CD14-positive monocyte (primary cell): Measurements from ENCODE around the gene NTRK3. TPM values are rescaled to one million over a fixed set of nuclear protein-coding genes. Genes with fewer than 3 reads are reported as not detected.
A peak's percentile ranks its signal among the peaks of the same experiment; 100 is the strongest.

Experiments used
- DNase-seq, 3 donors: peaks; one replicate each; pipeline ENCODE4 v3.0.0-alpha.2; 2011 to 2022
- H2AFZ ChIP-seq: 2 replicates; pipeline ENCODE4 v1.6.0; 2012; ENCODE audit warnings: mild to moderate bottlenecking, low read depth, low read length, inconsistent platforms; ENCODE audit not compliant: insufficient read depth, poor library complexity, severe bottlenecking
- H3K27ac ChIP-seq, 2 donors: 1 replicate in 1 of 2; 2 replicates in 1 of 2; pipeline ENCODE4 v1.5.1; 2012 to 2013; ENCODE audit warnings: low read length in 2 of 2, control low read depth in 1 of 2, inconsistent platforms in 1 of 2, low read depth in 1 of 2, mild to moderate bottlenecking in 1 of 2
- H3K27me3 ChIP-seq, 2 donors: one replicate each; pipeline versions ENCODE4 v1.6.0 to v1.6.1; 2011 to 2013; ENCODE audit warnings: low read length in 2 of 2; ENCODE audit not compliant: control insufficient read depth in 2 of 2, insufficient read depth in 2 of 2
- H3K36me3 ChIP-seq, 2 donors: replicated peaks in 1 of 2; 1 replicate in 1 of 2; 2 replicates in 1 of 2; pipeline versions ENCODE4 v1.5.1 to v1.6.1; 2012 to 2013; ENCODE audit warnings: low read length in 2 of 2, control low read depth in 1 of 2, inconsistent platforms in 1 of 2, mild to moderate bottlenecking in 1 of 2; ENCODE audit not compliant: insufficient read depth in 2 of 2, control insufficient read depth in 1 of 2
- H3K4me1 ChIP-seq, 2 donors: 1 replicate in 1 of 2; 2 replicates in 1 of 2; pipeline versions ENCODE4 v1.5.1 to v1.6.1; 2012 to 2013; ENCODE audit warnings: low read length in 2 of 2, control low read depth in 1 of 2, inconsistent platforms in 1 of 2, mild to moderate bottlenecking in 1 of 2, moderate library complexity in 1 of 2; ENCODE audit not compliant: insufficient read depth in 2 of 2, control insufficient read depth in 1 of 2
- H3K4me2 ChIP-seq: replicated peaks from 2 replicates; pipeline ENCODE3; 2012; ENCODE audit warnings: low read length, moderate library complexity, mild to moderate bottlenecking; ENCODE audit not compliant: poor library complexity, severe bottlenecking; ENCODE audit errors: extremely low read depth
- H3K4me3 ChIP-seq, 3 experiments: fragments of 200-600 bp in 1 of 3; sonication (generic) in 1 of 3; replicated peaks in 1 of 3; 1 replicate in 2 of 3; 2 replicates in 1 of 3; pipeline ENCODE4 v1.5.1; 2011 to 2013; ENCODE audit warnings: low read length in 3 of 3, mild to moderate bottlenecking in 3 of 3, control low read depth in 2 of 3, low read depth in 2 of 3, inconsistent platforms in 1 of 3, moderate library complexity in 1 of 3
- H3K79me2 ChIP-seq: 2 replicates; pipeline ENCODE4 v1.6.0; 2012; ENCODE audit warnings: mild to moderate bottlenecking, control low read depth, inconsistent platforms, low read length, moderate library complexity; ENCODE audit not compliant: insufficient read depth
- H3K9ac ChIP-seq: 2 replicates; pipeline ENCODE4 v1.6.0; 2017; ENCODE audit warnings: low read length, mild to moderate bottlenecking; ENCODE audit not compliant: insufficient read depth, poor library complexity, severe bottlenecking
- H3K9me3 ChIP-seq, 2 donors: replicated peaks in 1 of 2; 1 replicate in 1 of 2; 2 replicates in 1 of 2; pipeline versions ENCODE4 v1.5.1 to v1.6.1; 2012 to 2013; ENCODE audit warnings: low read length in 2 of 2, control low read depth in 1 of 2; ENCODE audit not compliant: control insufficient read depth in 1 of 2, insufficient read depth in 1 of 2
- H4K20me1 ChIP-seq: 2 replicates; pipeline ENCODE4 v1.6.0; 2012; ENCODE audit warnings: mild to moderate bottlenecking, low read length, control low read depth, moderate library complexity; ENCODE audit not compliant: insufficient read depth
- H3K27ac Mint-ChIP-seq, 7 donors: one replicate each; pipeline ENCODE4 v1.8.0; 2020; ENCODE audit warnings: mild to moderate bottlenecking in 7 of 7, mixed read lengths in 7 of 7, moderate library complexity in 6 of 7, inconsistent platforms in 2 of 7
- H3K27me3 Mint-ChIP-seq, 3 donors: one replicate each; pipeline ENCODE4 v1.8.0; 2021 to 2022; ENCODE audit warnings: low read depth in 3 of 3, mild to moderate bottlenecking in 3 of 3, mixed read lengths in 3 of 3, moderate library complexity in 3 of 3, inconsistent platforms in 1 of 3
- H3K36me3 Mint-ChIP-seq, 2 donors: one replicate each; pipeline ENCODE4 v1.8.0; 2020; ENCODE audit warnings: mixed read lengths in 2 of 2, inconsistent platforms in 1 of 2, mild to moderate bottlenecking in 1 of 2
- H3K4me1 Mint-ChIP-seq: one replicate; pipeline ENCODE4 v1.8.0; 2020; ENCODE audit warnings: mild to moderate bottlenecking, mixed read lengths
- H3K4me3 Mint-ChIP-seq, 2 donors: one replicate each; pipeline ENCODE4 v1.8.0; 2020; ENCODE audit warnings: mild to moderate bottlenecking in 2 of 2, mixed read lengths in 2 of 2, moderate library complexity in 1 of 2
- H3K9me3 Mint-ChIP-seq, 7 donors: one replicate each; pipeline ENCODE4 v1.8.0; 2020 to 2022; ENCODE audit warnings: mixed read lengths in 7 of 7, mild to moderate bottlenecking in 6 of 7, moderate library complexity in 6 of 7, inconsistent platforms in 2 of 7
- CTCF ChIP-seq: fragments of 200-600 bp; IDR thresholded peaks from one replicate; pipeline ENCODE4 v1.8.0; 2022; ENCODE audit warnings: antibody characterized with exemption, mild to moderate bottlenecking
- WGBS: methylation state at CpG from one replicate; pipeline ENCODE4 v1.1.5; 2013; ENCODE audit warnings: missing lambda C conversion rate; ENCODE audit not compliant: insufficient coverage; 5-methylcytosine and 5-hydroxymethylcytosine counted together
- intact Hi-C, 2 donors: fragments of 100-400 bp; cut with micrococcal nuclease; formaldehyde crosslinking; loops; one replicate each; pipeline versions ENCODE4 v1.15.0 to v1.15.1; 2023
- polyA plus RNA-seq, 3 donors: library from polyadenylated mRNA; depleted of rRNA in 1 of 3; unstranded in 2 of 3; stranded (reverse) in 1 of 3; fragments of 300-500 nt in 2 of 3; fragments of >200 nt in 1 of 3; fragmentation: Illumina TruSeq in 2 of 3; gene quantifications; 1 replicate in 2 of 3; 2 replicates in 1 of 3; pipeline ENCODE4 v1.2.3, GENCODE V29; 2012 to 2021

Gene NTRK3
- polyA plus RNA-seq, 3 donors: not detected

GRCh38 chr15:87829332-87830050 lies 427.0 kb downstream of the NTRK3 start:
- Mint-ChIP-seq H3K4me3 (no peak overlapping the region), H3K27me3 (peaks cover 0 to 6% (median 3%) of the 10 kb centered on the region in 3 donors), H3K36me3 (no peaks in the 10 kb centered on the region), H3K4me1 (peaks cover 7% of the 10 kb centered on the region), H3K27ac (peak overlapping the region in 1 of 7 donors; percentile 34), H3K9me3 (peaks cover 4 to 21% (median 14%) of the 10 kb centered on the region in 7 donors)
- no peak for TF ChIP-seq CTCF
- Histone ChIP-seq H3K4me3 (no peak overlapping the region), H3K79me2 (no peaks in the 10 kb centered on the region), H3K4me1 (peaks cover 5 to 10% of the 10 kb centered on the region in 2 donors), H4K20me1 (no peaks in the 10 kb centered on the region), H3K27ac (no peak overlapping the region), H2AFZ (no peak overlapping the region), H3K27me3 (no peaks in the 10 kb centered on the region), H3K36me3 (no peaks in the 10 kb centered on the region), H3K9me3 (peaks cover 0 to 3% of the 10 kb centered on the region in 2 donors), H3K4me2 (no peak overlapping the region), H3K9ac (no peak overlapping the region)
- intact Hi-C loops: no loop called here
- 56% methylated on average over 1 of the region's 4 CpGs for WGBS
- DNase-seq: peak; percentile 5 to 31 (median 28)

GRCh38 chr15:87828608-87829007 lies 427.9 kb downstream of the NTRK3 start:
- H3K36me3 ChIP-seq: no peaks in the 10 kb centered on the region
- no CpG with 5 or more reads among the region's 3 CpGs for WGBS
- peaks cover 0 to 6% (median 3%) of the 10 kb centered on the region in 3 donors for H3K27me3 Mint-ChIP-seq

More at GRCh38 chr15:87828608-87829007, 427.9 kb downstream of the NTRK3 start:
- no peak overlapping the region for H3K4me3 Mint-ChIP-seq
- no peak overlapping the region for H3K27ac ChIP-seq
- H3K4me2 ChIP-seq: no peak overlapping the region
- no peaks in the 10 kb centered on the region for H3K27me3 ChIP-seq
- H4K20me1 ChIP-seq: no peaks in the 10 kb centered on the region
- no peak for DNase-seq
- no peak overlapping the region for H2AFZ ChIP-seq
- TF ChIP-seq CTCF: no peak
- peaks cover 7% of the 10 kb centered on the region for H3K4me1 Mint-ChIP-seq
- peaks cover 4 to 20% (median 13%) of the 10 kb centered on the region in 7 donors for H3K9me3 Mint-ChIP-seq
- peak overlapping the region in 1 of 7 donors; percentile 12 for H3K27ac Mint-ChIP-seq
- H3K9me3 ChIP-seq: peaks cover 0 to 3% of the 10 kb centered on the region in 2 donors
- H3K79me2 ChIP-seq: no peaks in the 10 kb centered on the region
- H3K4me3 ChIP-seq: no peak overlapping the region
- peaks cover 5 to 10% of the 10 kb centered on the region in 2 donors for H3K4me1 ChIP-seq
- H3K9ac ChIP-seq: no peak overlapping the region
- no peaks in the 10 kb centered on the region for H3K36me3 Mint-ChIP-seq
- intact Hi-C loops: no loop called here
